ENCODE measurements around the gene CDC14B.

GRCh38 chr9:96540106-96540505 lies 79.5 kb downstream of the CDC14B start:
- TF ChIP-seq CTCF (IDR thresholded peaks at IDR 0.05; ENCODE audit: low read depth, low read length, poor library complexity, severe bottlenecking) = no peak
- no peak for TF ChIP-seq EZH2phosphoT487 (IDR thresholded peaks at IDR 0.05; ENCODE audit: borderline replicate concordance, low read length)
